H9 (cell line): ENCODE data around the gene LAMB1. TPM values are rescaled to one million over a fixed set of nuclear protein-coding genes. Genes with fewer than 3 reads are reported as not detected.
A peak's percentile ranks its signal among the peaks of the same experiment; 100 is the strongest.

ENCODE experiments used
- DNase-seq: peaks from one replicate; pipeline ENCODE4 v3.0.0-alpha.2; 2017
- H2AFZ ChIP-seq: one replicate; pipeline ENCODE4 v1.6.1; 2013; ENCODE audit warnings: mild to moderate bottlenecking, low read length, control low read depth, moderate library complexity
- H2AK5ac ChIP-seq: 2 replicates; pipeline ENCODE4 v1.6.1; 2013; ENCODE audit warnings: low read length, control low read depth, mixed read lengths; ENCODE audit not compliant: insufficient read length
- H2BK120ac ChIP-seq: one replicate; pipeline ENCODE4 v1.6.1; 2013; ENCODE audit warnings: low read depth, mild to moderate bottlenecking, low read length, control low read depth, inconsistent platforms; ENCODE audit not compliant: poor library complexity, severe bottlenecking
- H2BK12ac ChIP-seq: 2 replicates; pipeline ENCODE4 v1.6.1; 2013; ENCODE audit warnings: low read length, control low read depth, mixed read lengths, low read depth; ENCODE audit not compliant: insufficient read length
- H2BK15ac ChIP-seq: 2 replicates; pipeline ENCODE4 v1.6.1; 2013; ENCODE audit warnings: low read depth, low read length, control low read depth
- H2BK20ac ChIP-seq: one replicate; pipeline ENCODE4 v1.6.1; 2013; ENCODE audit warnings: low read depth, mild to moderate bottlenecking, low read length, control low read depth, inconsistent platforms; ENCODE audit not compliant: poor library complexity, severe bottlenecking
- H2BK5ac ChIP-seq: 2 replicates; pipeline ENCODE4 v1.6.1; 2013; ENCODE audit warnings: low read length, control low read depth, mixed read lengths; ENCODE audit not compliant: insufficient read length
- H3K14ac ChIP-seq: 2 replicates; pipeline ENCODE4 v1.6.1; 2013; ENCODE audit warnings: low read length, control low read depth; ENCODE audit not compliant: insufficient read depth
- H3K18ac ChIP-seq: 2 replicates; pipeline ENCODE4 v1.6.1; 2013; ENCODE audit warnings: low read depth, mild to moderate bottlenecking, mixed read lengths, low read length, control low read depth; ENCODE audit not compliant: insufficient read length
- H3K23ac ChIP-seq: 2 replicates; pipeline ENCODE4 v1.6.1; 2013; ENCODE audit warnings: low read length, control low read depth, mixed read lengths, low read depth; ENCODE audit not compliant: insufficient read length
- H3K23me2 ChIP-seq: 2 replicates; pipeline ENCODE4 v1.6.1; 2013; ENCODE audit warnings: low read depth, mild to moderate bottlenecking, mixed read lengths, low read length, control low read depth; ENCODE audit not compliant: insufficient read length, poor library complexity, severe bottlenecking
- H3K27ac ChIP-seq: 2 replicates; pipeline ENCODE4 v1.5.1; 2013; ENCODE audit warnings: low read length, control low read depth, mixed read lengths, low read depth; ENCODE audit not compliant: insufficient read length
- H3K27me3 ChIP-seq: 2 replicates; pipeline ENCODE4 v1.6.1; 2013; ENCODE audit warnings: low read length, control low read depth, inconsistent platforms; ENCODE audit not compliant: insufficient read depth
- H3K4ac ChIP-seq: 2 replicates; pipeline ENCODE4 v1.6.1; 2013; ENCODE audit warnings: low read depth, mild to moderate bottlenecking, control low read depth, inconsistent platforms, low read length, moderate library complexity
- H3K4me1 ChIP-seq: 2 replicates; pipeline ENCODE4 v1.6.1; 2013; ENCODE audit warnings: low read length, control low read depth, inconsistent platforms; ENCODE audit not compliant: insufficient read depth
- H3K4me2 ChIP-seq: 2 replicates; pipeline ENCODE4 v1.6.1; 2013; ENCODE audit warnings: low read length, control low read depth, mixed read lengths; ENCODE audit not compliant: insufficient read length, insufficient read depth
- H3K56ac ChIP-seq: 2 replicates; pipeline ENCODE4 v1.6.1; 2013; ENCODE audit warnings: low read depth, mild to moderate bottlenecking, mixed read lengths, low read length, control low read depth; ENCODE audit not compliant: insufficient read length
- H3K79me1 ChIP-seq: 2 replicates; pipeline ENCODE4 v1.6.1; 2013; ENCODE audit warnings: low read depth, mild to moderate bottlenecking, moderate library complexity, low read length, control low read depth, inconsistent platforms; ENCODE audit not compliant: insufficient read depth, poor library complexity, severe bottlenecking
- H3K79me2 ChIP-seq: 2 replicates; pipeline ENCODE4 v1.6.1; 2013; ENCODE audit warnings: low read length, control low read depth, inconsistent platforms; ENCODE audit not compliant: insufficient read depth
- H3K9ac ChIP-seq: 2 replicates; pipeline ENCODE4 v1.6.1; 2013; ENCODE audit warnings: low read length, control low read depth, mixed read lengths; ENCODE audit not compliant: insufficient read length; ENCODE audit errors: extremely low read depth
- H3K9me3 ChIP-seq: one replicate; pipeline ENCODE4 v1.6.1; 2013; ENCODE audit warnings: low read depth, low read length, inconsistent platforms; ENCODE audit not compliant: control insufficient read depth
- H3T11ph ChIP-seq: one replicate; pipeline ENCODE4 v1.6.1; 2013; ENCODE audit warnings: mild to moderate bottlenecking, low read length, control low read depth, inconsistent platforms
- H4K20me1 ChIP-seq: one replicate; pipeline ENCODE4 v1.6.1; 2013; ENCODE audit not compliant: control insufficient read depth, insufficient read length, insufficient read depth
- H4K5ac ChIP-seq: 2 replicates; pipeline ENCODE4 v1.6.1; 2013; ENCODE audit warnings: low read depth, mild to moderate bottlenecking, mixed read lengths, low read length, control low read depth; ENCODE audit not compliant: insufficient read length
- H4K8ac ChIP-seq: replicated peaks from 2 replicates; pipeline ENCODE4 v1.6.1; 2013; ENCODE audit warnings: low read length, control low read depth, mixed read lengths, low read depth; ENCODE audit not compliant: insufficient read length
- H4K91ac ChIP-seq: 2 replicates; pipeline ENCODE4 v1.6.1; 2013; ENCODE audit warnings: low read depth, mild to moderate bottlenecking, moderate library complexity, mixed read lengths, low read length, control low read depth; ENCODE audit not compliant: insufficient read length
- H3K27ac Mint-ChIP-seq, 3 experiments: 2 replicates in 2 of 3; 3 replicates in 1 of 3; pipeline ENCODE4 v1.8.0; 2020 to 2021; ENCODE audit warnings: mixed read lengths in 3 of 3, mild to moderate bottlenecking in 1 of 3, moderate library complexity in 1 of 3
- H3K27me3 Mint-ChIP-seq: 2 replicates; pipeline ENCODE4 v1.8.0; 2021; ENCODE audit warnings: low read depth, mild to moderate bottlenecking, moderate library complexity, mixed read lengths
- H3K36me3 Mint-ChIP-seq, 3 experiments: 2 replicates in 2 of 3; 3 replicates in 1 of 3; pipeline ENCODE4 v1.8.0; 2020 to 2021; ENCODE audit warnings: low read depth in 3 of 3, mixed read lengths in 3 of 3; ENCODE audit not compliant: insufficient read depth in 1 of 3
- H3K4me1 Mint-ChIP-seq, 2 experiments: 2 replicates each; pipeline ENCODE4 v1.8.0; 2020; ENCODE audit warnings: mixed read lengths in 2 of 2
- H3K4me3 Mint-ChIP-seq, 2 experiments: 2 replicates in 1 of 2; 3 replicates in 1 of 2; pipeline ENCODE4 v1.8.0; 2020 to 2021; ENCODE audit warnings: mild to moderate bottlenecking in 2 of 2, mixed read lengths in 2 of 2, moderate library complexity in 1 of 2
- H3K9me3 Mint-ChIP-seq, 2 experiments: 2 replicates in 1 of 2; 3 replicates in 1 of 2; pipeline ENCODE4 v1.8.0; 2020; ENCODE audit warnings: mild to moderate bottlenecking in 2 of 2, mixed read lengths in 2 of 2, moderate library complexity in 1 of 2
- CTCF ChIP-seq: fragments of 200-600 bp; sonication (generic); conservative IDR thresholded peaks from 3 replicates; pipeline ENCODE4 v1.8.0; 2021; ENCODE audit warnings: antibody characterized with exemption, mild to moderate bottlenecking
- WGBS: extraction: QIAGEN DNeasy Blood & Tissue Kit; methylation state at CpG from one replicate; pipeline ENCODE4 v1.1.7; 2013; ENCODE audit warnings: missing lambda C conversion rate, low lambda C conversion rate, mixed read lengths; ENCODE audit not compliant: insufficient read length; ENCODE audit errors: extremely low coverage; 5-methylcytosine and 5-hydroxymethylcytosine counted together
- total RNA-seq: library from RNA; stranded (reverse); gene quantifications from 2 replicates; pipeline ENCODE4 v1.2.1, GENCODE V29; 2021

The LAMB1 gene
- total RNA-seq, 1 experiment from 2014 or later, result 75.8 TPM

GRCh38 chr7:107874605-107875446 is 128.1 kb downstream of the LAMB1 start:
- no peak overlapping the region for H2AK5ac ChIP-seq
- no peak overlapping the region for H3K27ac Mint-ChIP-seq
- H3K79me1 ChIP-seq, result no peaks in the 10 kb centered on the region
- H4K8ac ChIP-seq, result no peak overlapping the region
- no peaks in the 10 kb centered on the region for H4K20me1 ChIP-seq
- no peak overlapping the region for H3K23ac ChIP-seq
- H3K9me3 Mint-ChIP-seq, result no peaks in the 10 kb centered on the region
- no peak overlapping the region for H2BK120ac ChIP-seq
- H2BK12ac ChIP-seq, result no peak overlapping the region
- no peak overlapping the region for H3K9ac ChIP-seq
- TF ChIP-seq CTCF, result peak; percentile 76
- H3K79me2 ChIP-seq, result no peaks in the 10 kb centered on the region
- H3K4me1 ChIP-seq, result no peaks in the 10 kb centered on the region
- no peak overlapping the region for H2BK15ac ChIP-seq
- no peak for DNase-seq
- no peak overlapping the region for H3T11ph ChIP-seq
- no peak overlapping the region for H3K4me2 ChIP-seq
- no peak overlapping the region for H3K14ac ChIP-seq
- no peak overlapping the region for H4K5ac ChIP-seq
- no peaks in the 10 kb centered on the region for H3K4me1 Mint-ChIP-seq
- H2BK5ac ChIP-seq, result no peak overlapping the region
- no peaks in the 10 kb centered on the region for H3K36me3 Mint-ChIP-seq
- no peaks in the 10 kb centered on the region for H3K23me2 ChIP-seq
- no peak overlapping the region for H3K4ac ChIP-seq
- H2BK20ac ChIP-seq, result no peak overlapping the region
- no CpG with 5 or more reads among the region's 6 CpGs for WGBS
- no peak overlapping the region for H3K4me3 Mint-ChIP-seq
- H3K27ac ChIP-seq, result no peak overlapping the region
- H4K91ac ChIP-seq, result no peak overlapping the region
- no peak overlapping the region for H3K56ac ChIP-seq
- H3K27me3 Mint-ChIP-seq, result no peaks in the 10 kb centered on the region; the same call in 1 of the 2 replicates
- no peak overlapping the region for H2AFZ ChIP-seq
- H3K27me3 ChIP-seq, result no peaks in the 10 kb centered on the region
- H3K18ac ChIP-seq, result no peak overlapping the region
- H3K9me3 ChIP-seq, result no peaks in the 10 kb centered on the region
